ENCODE measurements around the gene DOCK3.
"Not testable (repeated sequence)": the region's sequence is repeated elsewhere in the genome, so short reads cannot be mapped to it uniquely, and the experiment has no call there.

Gene DOCK3

DNA sequence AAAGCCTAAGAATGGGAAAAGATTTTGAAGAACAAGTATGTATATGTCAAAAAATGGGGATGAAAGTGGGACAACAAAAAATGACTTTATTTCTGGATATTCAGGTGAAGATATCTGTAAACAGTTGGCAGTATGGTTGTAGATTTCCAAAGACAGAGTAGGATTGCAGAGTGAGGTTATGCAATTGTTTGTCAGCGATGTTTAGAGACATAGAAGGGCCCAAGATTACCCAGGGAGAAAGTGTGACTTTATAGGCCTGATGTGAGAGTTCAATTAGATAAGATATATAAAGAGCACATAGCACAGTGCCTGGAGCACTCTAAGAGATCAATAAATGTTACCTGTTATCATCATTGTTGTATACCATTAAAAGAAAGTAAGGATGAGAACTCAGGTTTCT, 319.8 kb downstream of the DOCK3 start:
- DNase-seq, result no peak

DNA sequence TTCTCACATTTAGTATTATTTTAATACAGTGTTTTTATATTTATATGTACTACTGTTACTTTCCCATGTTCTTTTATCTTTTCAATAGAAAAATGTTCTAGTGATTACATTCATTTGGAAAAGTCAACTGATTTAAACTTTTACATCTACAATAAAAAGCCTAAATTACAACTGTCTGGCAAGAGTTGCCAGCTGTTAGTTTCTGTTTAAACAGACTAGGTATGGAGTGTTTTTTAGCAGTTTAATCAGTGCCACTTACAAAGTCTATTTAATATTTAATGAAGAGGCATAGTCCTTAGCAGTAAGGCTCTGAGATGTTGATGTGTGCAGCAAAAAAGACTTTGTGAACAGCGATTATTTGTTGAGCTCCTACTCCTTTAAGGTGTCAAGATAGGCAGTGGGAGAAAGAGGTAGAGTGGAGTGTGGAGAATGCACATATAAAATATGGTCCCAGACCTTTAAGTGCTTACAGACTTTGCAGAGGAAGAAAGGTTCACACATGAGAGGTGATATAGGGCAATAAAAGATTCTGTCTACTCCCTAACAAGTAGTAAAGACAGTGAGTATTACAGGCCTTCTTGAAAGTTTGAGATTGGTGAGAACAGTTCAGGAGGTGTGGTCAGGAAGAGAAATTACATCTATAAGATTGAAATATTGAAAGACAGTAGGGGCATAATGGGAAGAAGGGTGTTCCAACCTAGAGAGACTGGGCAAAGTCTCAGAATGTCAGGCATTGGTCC, 320.5 kb downstream of the DOCK3 start:
- DNase-seq, result no peak

DNA sequence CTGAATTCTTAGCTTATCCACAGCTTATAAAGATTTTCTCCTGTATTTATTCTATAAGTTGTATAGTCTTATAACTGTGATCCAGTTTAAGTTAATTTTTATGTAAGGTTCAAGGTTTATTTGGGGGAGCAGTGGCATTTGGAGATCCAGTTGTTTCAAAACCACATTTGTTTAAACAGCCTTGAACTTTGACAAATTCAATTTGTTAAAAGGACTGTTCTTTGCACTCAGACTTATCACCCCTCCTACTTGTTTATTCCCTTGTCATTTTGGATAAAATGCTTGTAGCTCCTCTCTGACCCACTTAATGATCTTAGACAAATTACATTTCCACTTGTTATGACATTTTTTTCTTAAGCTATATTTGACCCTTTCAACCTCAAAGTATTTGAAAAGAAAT, 327.8 kb downstream of the DOCK3 start:
- DNase-seq, result no peak

DNA sequence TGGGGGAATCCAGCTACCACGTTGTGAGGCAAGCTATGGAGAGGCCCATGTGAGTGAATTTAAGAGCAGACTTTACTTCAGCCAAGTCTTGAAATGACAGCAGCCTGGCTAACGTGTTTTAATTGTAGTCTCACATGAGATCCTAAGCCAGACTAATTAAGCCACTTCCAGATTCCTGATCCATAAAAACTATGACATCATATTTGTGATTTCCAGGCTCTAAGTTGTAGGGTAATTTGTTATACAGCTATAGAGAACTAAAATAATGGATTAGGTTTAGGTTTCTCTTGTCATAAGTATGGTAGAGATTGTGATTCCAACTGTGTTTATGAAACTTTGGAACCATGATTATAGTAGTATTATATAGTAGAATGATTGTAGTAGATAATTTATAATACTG, 329.5 kb downstream of the DOCK3 start:
- no peak for DNase-seq

DNA sequence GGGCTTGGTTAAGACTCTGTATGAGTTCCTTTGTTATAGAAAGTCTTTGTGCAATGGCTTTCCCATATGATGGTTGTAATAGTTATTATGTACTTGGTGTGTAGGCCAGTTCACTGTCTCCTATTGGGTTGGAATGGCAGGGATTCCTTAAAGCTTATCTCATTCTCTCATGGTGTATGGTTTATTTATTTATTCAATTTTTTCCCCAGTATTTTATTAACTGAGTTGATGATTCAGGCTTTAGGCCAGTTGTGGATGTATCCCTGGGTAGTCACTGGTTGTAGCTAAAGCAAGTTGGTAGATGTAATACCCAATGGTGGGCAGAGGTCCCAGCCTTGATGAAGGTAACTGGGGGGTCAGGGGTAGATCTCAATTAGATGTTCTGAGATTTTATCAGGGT, 349.4 kb downstream of the DOCK3 start:
- DNase-seq, result no peak

DNA sequence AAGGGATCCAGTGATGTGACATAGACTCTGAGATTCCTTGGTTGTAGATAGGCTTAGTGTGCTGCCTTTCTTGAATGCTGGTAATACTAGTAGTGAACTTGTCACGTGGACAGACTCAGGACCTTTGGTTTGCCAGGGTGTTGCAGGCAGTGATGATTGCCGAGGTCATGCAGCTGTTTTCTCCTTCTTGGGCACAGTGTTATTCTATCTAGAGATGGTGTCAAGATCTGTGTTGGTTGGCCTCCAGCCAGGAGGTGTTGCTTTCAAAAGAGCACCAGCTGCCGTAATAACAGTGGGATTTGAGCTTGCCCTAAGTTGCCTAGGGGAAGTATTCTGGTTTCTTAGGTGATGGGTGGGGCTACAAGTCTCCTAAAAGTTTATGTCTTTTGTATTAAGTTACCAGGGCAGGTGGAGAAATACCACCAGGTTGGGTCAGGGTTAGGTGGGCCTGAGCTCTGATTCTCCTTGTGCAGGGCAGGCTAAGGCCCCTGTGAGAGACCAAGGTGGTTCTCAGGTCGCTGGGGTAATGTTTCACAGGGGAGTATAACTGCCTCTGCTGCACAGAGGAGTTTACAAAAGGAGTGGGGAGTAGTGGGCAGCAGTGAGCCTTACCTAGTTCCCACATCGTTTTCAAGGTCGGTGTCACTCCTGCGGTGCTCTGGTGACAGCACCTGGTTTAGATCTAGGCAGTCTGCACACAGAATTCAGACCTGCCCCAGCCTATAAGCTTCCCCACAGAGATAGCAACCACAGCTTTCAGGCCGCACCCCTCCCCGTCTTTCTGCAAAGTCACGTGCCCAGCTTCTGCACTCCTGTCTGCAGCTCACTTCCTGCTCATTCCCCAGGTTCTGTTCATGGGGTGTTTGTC, 350.3 kb downstream of the DOCK3 start:
- peak; percentile 90 for DNase-seq

DNA sequence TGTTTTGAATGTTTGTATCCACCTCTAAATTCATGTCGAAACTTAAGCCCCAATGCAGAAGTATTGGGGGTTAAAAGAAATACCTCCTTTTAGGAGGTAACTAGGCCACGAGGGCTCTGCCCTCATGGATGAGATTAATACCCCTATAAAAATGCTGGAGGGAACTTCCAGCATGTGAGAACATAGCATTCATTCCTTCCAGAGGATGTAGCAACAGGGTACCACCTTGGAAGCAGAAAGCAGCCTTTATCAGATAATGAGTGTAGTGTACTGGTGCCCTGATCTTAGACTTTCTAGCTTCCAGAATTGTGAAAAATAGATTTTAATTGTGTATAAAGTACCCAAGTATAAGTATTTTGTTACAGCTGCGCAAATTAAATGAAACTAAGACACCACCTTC, 356.9 kb downstream of the DOCK3 start:
- no peak for DNase-seq

DNA sequence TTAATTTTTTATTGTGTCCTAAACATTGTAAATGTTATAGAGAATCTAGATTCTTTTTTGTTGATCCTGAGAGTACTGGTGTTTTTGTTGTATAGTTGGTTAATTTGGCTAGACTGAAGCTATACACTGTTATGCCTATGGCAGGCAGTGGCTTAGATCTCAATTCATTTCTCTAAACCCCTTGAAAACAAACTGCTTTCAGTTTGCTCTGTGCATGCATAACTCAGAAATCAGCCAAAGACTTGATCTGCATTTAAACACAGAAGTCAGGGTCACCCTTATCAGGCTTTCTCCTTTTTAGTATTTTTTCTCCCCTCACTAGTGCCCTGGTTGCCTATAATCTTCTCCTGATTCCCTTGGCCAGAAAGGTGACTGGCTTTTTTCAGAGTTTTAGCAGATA, 360.9 kb downstream of the DOCK3 start:
- DNase-seq, result no peak

DNA sequence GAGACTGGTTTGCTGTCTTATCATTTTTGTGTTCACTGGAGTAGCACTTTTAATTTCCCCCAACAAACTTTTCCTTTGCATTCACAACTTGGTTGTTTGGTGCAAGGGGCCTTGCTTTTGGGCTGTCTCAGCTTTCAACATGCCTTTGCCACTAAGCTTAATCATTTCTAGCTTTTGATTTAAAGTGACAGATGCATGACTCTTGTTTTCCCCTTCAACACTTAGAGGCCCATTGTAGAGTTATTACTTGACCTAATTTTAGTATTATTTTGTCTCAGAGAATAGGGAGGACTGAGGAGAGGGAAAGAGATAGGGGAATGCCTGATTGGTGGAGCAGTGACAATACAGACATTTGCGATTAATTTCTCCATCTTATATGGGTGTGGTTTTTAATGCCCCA, 370.3 kb downstream of the DOCK3 start:
- no peak for DNase-seq

DNA sequence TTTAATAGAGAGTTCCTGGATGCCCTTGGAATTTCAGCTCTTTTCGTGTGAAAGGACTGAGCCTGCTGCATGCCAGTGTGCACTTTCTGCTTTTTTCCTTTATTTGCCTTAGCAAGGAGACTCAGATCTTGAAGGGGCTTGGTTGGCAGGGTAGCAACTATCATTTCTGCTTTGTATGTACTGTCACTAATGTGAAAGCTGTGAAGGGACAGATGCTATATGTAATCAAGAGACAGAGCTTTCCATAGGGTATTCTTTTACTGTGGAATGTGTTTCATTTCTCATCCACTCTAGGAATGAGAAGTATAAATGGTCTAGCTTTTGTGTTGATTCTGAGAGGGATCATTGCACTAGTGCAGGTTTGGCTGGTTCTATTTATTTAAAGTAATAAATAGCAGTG, 377.8 kb downstream of the DOCK3 start:
- DNase-seq, result no peak

DNA sequence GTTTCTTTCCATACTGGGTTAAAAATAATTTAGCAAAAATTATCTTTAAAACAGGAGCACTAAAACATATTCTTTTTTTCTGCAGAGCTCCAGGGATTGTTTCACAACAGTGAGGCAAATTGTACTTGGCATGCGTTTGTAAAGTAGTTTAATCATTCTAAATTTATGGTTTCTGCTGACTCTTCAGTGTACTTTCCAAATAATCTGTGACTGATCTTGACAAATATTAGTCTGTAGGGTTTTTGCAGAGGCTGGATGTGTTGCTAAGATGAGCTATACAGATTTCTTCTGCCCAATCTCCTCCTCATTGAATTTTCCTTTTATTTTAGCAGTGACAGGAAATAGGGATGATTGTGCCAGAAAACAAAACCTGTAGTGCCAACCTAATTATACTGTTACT, 382.4 kb downstream of the DOCK3 start:
- DNase-seq, result no peak

DNA sequence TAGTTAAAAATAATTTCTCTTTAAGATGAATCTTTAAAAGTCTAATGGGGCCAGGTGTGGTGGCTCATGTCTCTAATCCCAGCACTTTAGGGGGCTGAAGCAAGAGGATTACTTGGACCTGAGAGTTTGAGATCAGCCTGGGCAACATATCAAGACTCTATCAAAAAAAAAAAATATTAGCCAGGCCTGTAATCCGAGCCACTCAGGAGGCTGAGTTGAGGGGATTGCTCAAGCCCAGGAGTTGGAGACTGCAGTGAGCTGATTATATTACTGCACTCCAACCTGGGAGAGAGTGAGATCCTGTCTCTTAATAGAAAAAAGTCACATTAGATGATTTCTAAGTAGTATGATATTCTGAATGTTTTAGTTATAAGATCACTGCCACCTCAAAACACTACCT, 388.3 kb downstream of the DOCK3 start:
- peak; percentile 26 for DNase-seq

DNA sequence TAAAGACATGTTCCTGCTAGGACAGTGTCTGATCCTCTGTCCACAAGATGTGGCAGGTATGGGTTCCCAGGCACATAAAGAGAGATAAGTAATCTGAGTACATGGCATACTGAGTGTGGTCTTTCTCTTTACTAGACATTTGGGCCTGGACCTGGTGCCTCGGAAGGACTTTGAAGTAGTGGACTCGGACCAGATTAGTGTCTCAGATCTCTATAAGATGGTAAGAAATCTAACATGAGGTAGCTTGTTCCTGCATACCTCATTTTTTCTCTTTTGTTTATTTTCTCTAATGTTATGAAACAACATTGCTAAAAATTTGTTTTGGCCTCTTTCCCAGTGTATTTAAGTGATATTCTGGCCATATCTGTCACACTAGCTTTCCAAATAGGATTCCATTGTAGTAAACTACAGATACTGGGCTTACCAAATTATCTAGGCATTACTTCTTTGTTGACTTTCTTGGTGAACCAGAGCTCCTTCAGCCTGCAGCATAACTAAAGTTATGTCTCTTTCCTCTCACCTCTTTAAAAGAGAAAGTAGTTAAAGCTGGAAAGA, 400.6 kb downstream of the DOCK3 start:
- no peak for DNase-seq

DNA sequence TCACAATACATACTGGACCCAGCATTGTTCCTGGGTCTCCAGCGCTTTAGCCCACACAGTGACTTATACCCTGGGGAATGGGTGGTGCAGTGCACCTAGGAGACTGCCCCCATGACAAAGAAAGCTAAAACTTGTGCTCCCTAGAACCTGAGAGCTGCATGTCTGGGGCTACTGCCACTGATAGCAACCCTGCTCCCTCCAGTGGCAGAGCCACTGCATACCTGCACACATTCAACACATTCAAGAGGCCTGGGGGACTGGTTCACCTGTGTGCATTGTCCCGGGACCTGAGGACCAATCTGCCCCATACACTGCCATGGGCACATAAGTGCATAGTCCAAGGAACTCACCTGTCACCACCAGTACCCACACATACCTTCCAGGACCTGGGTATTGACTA, 407.6 kb downstream of the DOCK3 start:
- no peak for DNase-seq

DNA sequence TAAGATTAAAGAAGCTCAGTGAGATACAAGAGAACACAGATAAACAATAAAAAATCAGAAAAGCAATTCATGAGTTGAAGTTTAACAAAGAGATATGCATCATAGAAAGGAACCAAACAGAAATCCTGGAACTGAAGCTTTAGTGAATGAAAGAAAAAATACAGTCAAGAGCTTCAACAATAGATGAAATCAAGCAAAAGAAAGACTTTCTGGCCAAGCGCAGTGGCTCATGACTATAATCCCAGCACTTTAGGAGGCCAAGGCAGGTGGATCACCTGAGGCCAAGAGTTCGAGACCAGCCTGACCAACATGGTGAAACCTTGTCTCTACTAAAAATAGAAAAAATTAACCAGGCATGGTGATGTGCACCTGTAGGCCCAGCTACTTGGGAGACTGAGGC, 408.8 kb downstream of the DOCK3 start:
- DNase-seq, result no peak

DNA sequence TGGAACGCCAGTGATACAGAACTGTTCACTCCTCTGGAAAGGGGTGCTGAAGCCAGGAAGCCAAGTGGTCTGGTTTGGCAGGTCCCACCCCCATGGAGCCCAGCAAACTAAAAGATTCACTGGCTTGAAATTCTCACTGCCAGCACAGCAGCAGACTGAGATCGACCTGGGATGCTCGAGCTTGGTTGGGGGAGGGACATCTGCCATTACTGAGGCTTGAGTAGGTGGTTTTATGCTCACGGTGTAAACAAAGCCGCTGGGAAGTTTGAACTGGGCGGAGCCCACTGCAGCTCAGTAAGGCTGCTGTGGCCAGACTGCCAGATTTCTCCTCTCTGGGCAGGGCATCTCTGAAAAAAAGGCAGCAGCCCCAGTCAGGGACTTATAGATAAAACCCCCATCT, 417.4 kb downstream of the DOCK3 start:
- DNase-seq, result peak; percentile 45

DNA sequence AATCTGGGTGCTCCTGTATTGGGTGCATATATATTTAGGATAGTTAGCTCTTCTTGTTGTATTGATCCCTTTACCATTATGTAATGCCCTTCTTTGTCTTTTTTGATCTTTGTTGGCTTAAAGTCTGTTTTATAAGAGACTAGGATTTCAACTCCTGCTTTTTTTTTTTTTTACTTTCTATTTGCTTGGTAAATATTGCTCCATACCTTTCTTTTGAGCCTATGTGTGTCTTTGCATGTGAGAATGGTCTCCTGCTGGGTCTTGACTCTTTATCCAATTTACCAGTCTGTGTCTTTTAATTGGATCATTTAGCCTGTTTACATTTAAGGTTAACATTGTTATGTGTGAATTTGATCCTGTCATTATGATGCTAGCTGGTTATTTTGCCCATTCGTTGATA, 420.1 kb downstream of the DOCK3 start:
- DNase-seq, result not testable (repeated sequence)

DNA sequence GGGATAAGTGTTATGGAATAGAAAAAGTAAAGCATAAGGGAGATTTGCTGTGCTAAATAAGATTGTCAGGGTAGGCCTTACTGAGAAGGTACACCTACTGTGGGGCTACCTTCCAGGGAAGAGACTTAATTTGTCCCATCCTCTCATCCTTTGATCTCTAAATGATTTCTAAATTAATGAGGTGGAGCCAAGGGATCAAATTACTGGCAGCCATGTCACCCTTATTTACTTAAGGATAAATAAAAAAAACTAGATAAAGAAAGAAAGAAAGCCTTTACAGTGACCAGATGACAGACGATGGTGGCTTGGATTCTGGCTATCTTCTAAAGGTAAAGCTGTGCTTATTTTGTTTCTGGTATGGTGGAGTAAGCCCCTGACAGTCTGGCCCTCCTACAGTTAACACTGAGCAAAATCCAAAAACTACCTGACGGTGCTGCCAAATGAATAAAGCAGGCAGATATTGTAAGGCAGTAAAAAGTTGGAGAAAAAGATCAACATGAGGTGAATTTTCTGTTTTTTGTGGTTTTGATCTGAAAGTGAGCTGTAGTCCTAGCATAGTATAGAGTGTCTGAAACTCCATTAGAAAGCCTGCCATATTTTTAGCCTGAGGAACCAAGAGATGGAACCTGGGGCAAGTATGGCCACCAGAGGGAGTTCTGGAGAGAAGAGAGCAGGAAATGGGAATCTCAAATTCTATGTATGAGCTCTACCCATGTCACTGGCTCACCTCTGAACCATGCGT, 425.2 kb downstream of the DOCK3 start:
- DNase-seq, result peak; percentile 42

DNA sequence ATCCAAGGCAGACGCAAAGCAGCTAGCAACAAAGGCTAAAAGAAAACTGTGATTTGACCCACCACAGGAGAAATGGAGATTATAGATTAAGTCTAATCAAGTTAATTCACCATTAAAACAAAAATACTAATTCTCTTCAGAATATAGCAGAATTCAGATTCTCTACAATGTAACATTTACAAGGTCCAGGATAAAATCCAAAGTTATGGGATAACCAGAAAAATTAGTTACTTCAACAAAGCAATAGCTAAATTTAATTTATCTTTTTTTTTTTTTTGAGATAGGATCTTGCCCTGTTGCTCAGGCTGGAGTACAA, 425.8 kb downstream of the DOCK3 start:
- no peak for DNase-seq

DNA sequence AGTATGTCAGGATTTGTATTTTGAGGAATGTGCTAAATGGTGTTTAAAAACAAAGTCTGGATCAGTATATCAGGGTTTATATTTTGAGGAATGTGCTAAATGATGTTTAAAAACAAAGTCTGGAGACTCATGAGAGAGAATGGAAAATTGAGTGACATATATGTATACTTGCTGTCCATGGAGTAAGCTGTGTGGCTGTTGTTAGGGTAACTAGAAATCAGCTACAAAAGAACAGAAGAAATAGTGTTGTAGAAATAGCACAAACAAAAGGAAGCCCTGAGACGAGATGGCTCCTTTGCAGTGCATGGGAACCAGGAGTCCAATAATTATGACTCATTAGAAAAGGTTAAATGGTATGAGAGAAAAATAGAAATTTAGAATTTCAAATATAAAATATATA, 427.7 kb downstream of the DOCK3 start:
- no peak for DNase-seq

DNA sequence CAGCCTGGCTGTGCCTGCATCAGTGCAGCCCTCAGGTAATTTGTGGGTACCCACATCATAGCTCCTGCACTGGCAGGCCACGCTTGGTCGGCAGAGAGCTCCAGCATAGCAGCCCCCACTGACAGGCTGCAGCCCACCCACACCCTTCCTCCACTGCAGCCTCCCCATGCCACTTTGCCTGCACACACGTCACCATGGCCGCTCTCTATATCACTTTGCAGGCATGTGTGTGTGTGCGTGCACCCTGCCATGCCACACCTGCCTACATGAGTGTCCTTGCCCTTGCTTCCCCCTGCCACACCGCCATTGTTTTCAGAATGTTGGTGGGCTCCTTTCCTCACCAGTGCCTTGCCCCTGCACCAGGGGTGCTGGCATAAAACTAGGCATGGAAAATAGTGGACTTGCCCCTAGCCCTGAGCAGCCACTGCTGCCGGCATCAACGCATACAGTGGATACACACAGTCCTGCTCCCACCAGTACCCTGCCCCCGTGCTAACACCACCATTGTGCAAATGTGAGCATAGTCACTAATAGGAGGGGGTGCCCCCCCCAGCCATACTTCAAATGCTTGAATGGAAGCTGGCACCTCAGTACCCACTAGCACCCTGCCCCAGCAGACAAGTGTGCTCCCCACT, 431.6 kb downstream of the DOCK3 start:
- DNase-seq, result no peak

DNA sequence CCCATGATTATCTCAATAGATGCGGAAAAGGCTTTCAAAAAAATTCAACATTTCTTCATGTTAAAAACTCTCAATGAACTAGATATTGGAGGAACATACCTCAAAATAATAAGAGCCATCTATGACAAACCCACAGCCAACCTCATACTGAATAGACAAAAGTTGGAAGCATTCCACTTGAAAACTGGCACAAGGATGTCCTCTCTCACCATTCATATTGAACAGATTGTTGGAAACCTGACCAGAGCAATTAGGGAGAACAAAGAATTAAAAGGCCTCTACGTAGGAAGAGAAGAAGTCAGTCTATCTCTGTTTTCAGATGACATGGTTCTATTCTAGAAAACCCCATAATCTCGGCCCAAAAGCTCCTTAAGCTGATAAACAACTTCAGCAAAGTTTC, 435.9 kb downstream of the DOCK3 start:
- no peak for DNase-seq

DNA sequence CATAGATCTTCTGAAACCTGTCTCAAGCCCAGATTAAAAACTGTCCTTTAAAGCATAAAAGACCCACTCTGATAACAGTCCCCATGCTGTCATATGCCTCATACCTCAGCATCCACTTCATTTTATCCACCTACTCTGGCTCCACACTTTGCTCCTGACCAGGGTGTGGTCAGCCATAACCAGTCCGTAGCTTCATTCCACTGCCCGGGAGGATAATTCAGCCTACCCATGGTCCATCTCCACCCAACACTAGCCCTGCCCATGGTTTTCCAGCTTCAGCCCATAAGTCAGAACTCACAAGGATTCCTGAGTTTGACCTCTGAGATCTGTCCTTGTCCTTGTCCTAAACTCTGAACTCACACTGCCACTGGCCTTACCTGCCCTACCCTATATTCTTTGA, 448.2 kb downstream of the DOCK3 start:
- DNase-seq, result no peak
